ENCODE results near the gene ENOX1.

The ENOX1 gene

GRCh38 chr13:43783820-43784219 lies 3.0 kb downstream of the ENOX1 start:
- CTCF ChIA-PET, result no interaction called here
- no peak for DNase-seq (ENCODE audit: extremely low spot score)
- TF ChIP-seq SUZ12 (IDR thresholded peaks at IDR 0.05) (no peak), FOXK2 (IDR thresholded peaks at IDR 0.05) (no peak), FOXA1 (IDR thresholded peaks at IDR 0.05) (no peak), LEF1 (IDR thresholded peaks at IDR 0.05; ENCODE audit: borderline replicate concordance) (no peak), NFRKB (IDR thresholded peaks at IDR 0.05) (no peak), PKNOX1 (IDR thresholded peaks at IDR 0.05) (0 out of 2 replicates have a peak, but pooled peaks have one; percentile 3), BHLHE40 (IDR thresholded peaks at IDR 0.05; ENCODE audit: borderline replicate concordance) (no peak)
- POLR2A ChIA-PET, result no interaction called here

- POLR2A ChIA-PET, result no interaction called here
- CTCF ChIA-PET, result no interaction called here
- DNase-seq (ENCODE audit: extremely low spot score), result no peak
Measured at GRCh38 chr13:43782686-43783085, 4.1 kb downstream of the ENOX1 start.

GRCh38 chr13:43780666-43781065 lies 6.1 kb downstream of the ENOX1 start:
- DNase-seq (ENCODE audit: extremely low spot score), result no peak
- no peak for TF ChIP-seq SUZ12 (IDR thresholded peaks at IDR 0.05)
- no peak for TF ChIP-seq SP1 (IDR thresholded peaks at IDR 0.05)
- ChIA-PET POLR2A (no interaction called here), CTCF (no interaction called here)

More at GRCh38 chr13:43782686-43783085, 4.1 kb downstream of the ENOX1 start:
- TF ChIP-seq HDGF (IDR thresholded peaks at IDR 0.05; ENCODE audit: borderline replicate concordance) (no peak), PKNOX1 (IDR thresholded peaks at IDR 0.05) (no peak), FOXA1 (IDR thresholded peaks at IDR 0.05) (no peak), BHLHE40 (IDR thresholded peaks at IDR 0.05; ENCODE audit: borderline replicate concordance) (no peak), FOXM1 (IDR thresholded peaks at IDR 0.05; ENCODE audit: borderline replicate concordance) (no peak)

GRCh38 chr13:43776501-43777079 lies 10.2 kb downstream of the ENOX1 start:
- TF ChIP-seq NFRKB (IDR thresholded peaks at IDR 0.05), result no peak
- DNase-seq (ENCODE audit: extremely low spot score), result no peak
- CTCF ChIA-PET, result no interaction called here
- POLR2A ChIA-PET, result interaction anchor here (0.6 kb wide), 1 partner anchor 13 kb away, joined by 3 read pairs; no protein-coding TSS in a partner anchor

- no peak for TF ChIP-seq FOXA1 (IDR thresholded peaks at IDR 0.05)
- TF ChIP-seq FOXK2 (IDR thresholded peaks at IDR 0.05), result no peak
- TF ChIP-seq PKNOX1 (IDR thresholded peaks at IDR 0.05), result no peak
- no peak for TF ChIP-seq SP1 (IDR thresholded peaks at IDR 0.05)
- no peak for TF ChIP-seq ELF4 (IDR thresholded peaks at IDR 0.05)
- no peak for TF ChIP-seq HDGF (IDR thresholded peaks at IDR 0.05; ENCODE audit: borderline replicate concordance)
- no peak for TF ChIP-seq LEF1 (IDR thresholded peaks at IDR 0.05; ENCODE audit: borderline replicate concordance)
- TF ChIP-seq TARDBP (IDR thresholded peaks at IDR 0.05), result no peak
- no peak for TF ChIP-seq BHLHE40 (IDR thresholded peaks at IDR 0.05; ENCODE audit: borderline replicate concordance)
- no peak for TF ChIP-seq L3MBTL2 (conservative IDR thresholded peaks at IDR 0.05)
- TF ChIP-seq CTBP1 (IDR thresholded peaks at IDR 0.05; ENCODE audit: borderline replicate concordance), result no peak
- no peak for TF ChIP-seq SUZ12 (IDR thresholded peaks at IDR 0.05)
- TF ChIP-seq ARNT (IDR thresholded peaks at IDR 0.05), result no peak
- ChIA-PET CTCF (no interaction called here), POLR2A (no interaction called here)
- DNase-seq (ENCODE audit: extremely low spot score), result no peak
Measured at GRCh38 chr13:43776006-43776405, 10.8 kb downstream of the ENOX1 start.

- DNase-seq (ENCODE audit: extremely low spot score), result no peak
- CTCF ChIA-PET, result no interaction called here
- POLR2A ChIA-PET, result interaction anchor here (1.2 kb wide), 1 partner anchor 43 kb away, joined by 3 read pairs; no protein-coding TSS in a partner anchor
- TF ChIP-seq HDGF (IDR thresholded peaks at IDR 0.05; ENCODE audit: borderline replicate concordance) (no peak), NFRKB (IDR thresholded peaks at IDR 0.05) (no peak), FOXA1 (IDR thresholded peaks at IDR 0.05) (no peak), L3MBTL2 (conservative IDR thresholded peaks at IDR 0.05) (no peak), BHLHE40 (IDR thresholded peaks at IDR 0.05; ENCODE audit: borderline replicate concordance) (no peak), FOXM1 (IDR thresholded peaks at IDR 0.05; ENCODE audit: borderline replicate concordance) (no peak), FOXK2 (IDR thresholded peaks at IDR 0.05) (no peak), TARDBP (IDR thresholded peaks at IDR 0.05) (no peak), ELF4 (IDR thresholded peaks at IDR 0.05) (no peak), SUZ12 (IDR thresholded peaks at IDR 0.05) (no peak), SP1 (IDR thresholded peaks at IDR 0.05) (no peak), ARNT (IDR thresholded peaks at IDR 0.05) (no peak), PKNOX1 (IDR thresholded peaks at IDR 0.05) (no peak), LEF1 (IDR thresholded peaks at IDR 0.05; ENCODE audit: borderline replicate concordance) (no peak), ZNF384 (IDR thresholded peaks at IDR 0.05) (no peak), CTBP1 (IDR thresholded peaks at IDR 0.05; ENCODE audit: borderline replicate concordance) (no peak)
Measured at GRCh38 chr13:43773602-43774001, 13.2 kb downstream of the ENOX1 start.
